GM23338 (cell line): ENCODE results near the gene NKAIN2. TPM values are rescaled to one million over a fixed set of nuclear protein-coding genes. Genes with fewer than 3 reads are reported as not detected.

ENCODE experiments used
- ATAC-seq: fragments of 200-7000 bp; cut with Tn5 transposase; 3 replicates; pipeline ENCODE4 v1.9.1; 2020
- DNase-seq: peaks from one replicate; pipeline ENCODE4 v3.0.0-alpha.2; 2015; ENCODE audit warnings: low spot score
- H2AFZ ChIP-seq: fragments of 200-600 bp; sonication (generic); 2 replicates; pipeline ENCODE4 v1.8.0; 2016; ENCODE audit warnings: antibody characterized with exemption, mild to moderate bottlenecking, moderate library complexity
- H3F3A ChIP-seq: fragments of 200-600 bp; sonication (generic); replicated peaks from 2 replicates; pipeline ENCODE4 v1.8.0; 2017; ENCODE audit warnings: antibody characterized with exemption, mixed run types, low read depth
- H3K27ac ChIP-seq: fragments of 200-600 bp; sonication (generic); 2 replicates; pipeline ENCODE4 v1.6.1; 2016; ENCODE audit warnings: low read depth
- H3K27me3 ChIP-seq: fragments of 200-600 bp; sonication (generic); 2 replicates; pipeline ENCODE4 v1.8.0; 2016; ENCODE audit warnings: mild to moderate bottlenecking, mixed run types, moderate library complexity; ENCODE audit not compliant: insufficient read depth
- H3K36me3 ChIP-seq: fragments of 200-600 bp; sonication (generic); 2 replicates; pipeline ENCODE4 v1.8.0; 2016; ENCODE audit warnings: mild to moderate bottlenecking; ENCODE audit not compliant: insufficient read depth
- H3K4me1 ChIP-seq: fragments of 200-600 bp; sonication (generic); 2 replicates; pipeline ENCODE4 v1.8.0; 2016; ENCODE audit warnings: mild to moderate bottlenecking, moderate library complexity; ENCODE audit not compliant: insufficient read depth
- H3K4me2 ChIP-seq: fragments of 200-600 bp; sonication (generic); 2 replicates; pipeline ENCODE4 v1.7.1; 2017; ENCODE audit warnings: mixed run types
- H3K4me3 ChIP-seq: fragments of 200-600 bp; sonication (generic); 2 replicates; pipeline ENCODE4 v1.6.1; 2016; ENCODE audit warnings: mixed run types
- H3K79me2 ChIP-seq: fragments of 200-600 bp; sonication (generic); replicated peaks from 2 replicates; pipeline ENCODE4 v1.8.0; 2017; ENCODE audit warnings: mild to moderate bottlenecking; ENCODE audit not compliant: insufficient read depth
- H3K9me2 ChIP-seq: fragments of 200-600 bp; sonication (generic); 2 replicates; pipeline ENCODE4 v1.8.0; 2017; ENCODE audit not compliant: insufficient read depth
- H4K20me1 ChIP-seq: fragments of 200-600 bp; sonication (generic); replicated peaks from 2 replicates; pipeline ENCODE4 v1.8.0; 2017; ENCODE audit warnings: mild to moderate bottlenecking; ENCODE audit not compliant: insufficient read depth
- H3K27ac Mint-ChIP-seq: 2 replicates; pipeline ENCODE4 v1.8.0; 2020; ENCODE audit warnings: inconsistent platforms, mild to moderate bottlenecking, moderate library complexity, mixed read lengths
- H3K27me3 Mint-ChIP-seq: 3 replicates; pipeline ENCODE4 v1.8.0; 2022; ENCODE audit warnings: low read depth, mild to moderate bottlenecking, moderate library complexity, mixed read lengths, inconsistent platforms; ENCODE audit not compliant: insufficient read depth, poor library complexity
- H3K36me3 Mint-ChIP-seq: 3 replicates; pipeline ENCODE4 v1.8.0; 2021; ENCODE audit warnings: low read depth, mild to moderate bottlenecking, inconsistent platforms, moderate library complexity, mixed read lengths
- H3K4me1 Mint-ChIP-seq: 3 replicates; pipeline ENCODE4 v1.8.0; 2020; ENCODE audit warnings: mild to moderate bottlenecking, inconsistent platforms, mixed read lengths
- H3K4me3 Mint-ChIP-seq: 3 replicates; pipeline ENCODE4 v1.8.0; 2021; ENCODE audit warnings: moderate library complexity, mild to moderate bottlenecking, inconsistent platforms, mixed read lengths
- H3K9me3 Mint-ChIP-seq: 3 replicates; pipeline ENCODE4 v1.8.0; 2020; ENCODE audit warnings: moderate library complexity, mild to moderate bottlenecking, inconsistent platforms, mixed read lengths
- CREB1 ChIP-seq: fragments of 250-450 bp; sonication (Bioruptor Pico); IDR thresholded peaks from 2 replicates; pipeline ENCODE4 v1.5.0; 2020; ENCODE audit warnings: low read depth, mild to moderate bottlenecking, moderate library complexity
- CTCF ChIP-seq, 2 experiments: fragments of 200-600 bp in 1 of 2; sonication (generic) in 1 of 2; conservative IDR thresholded peaks; 2 replicates each; pipeline versions ENCODE4 v1.5.1 to v1.6.1; 2016 to 2017; ENCODE audit warnings: antibody characterized with exemption in 2 of 2, low read depth in 2 of 2, mild to moderate bottlenecking in 2 of 2, moderate library complexity in 1 of 2
- EZH2phosphoT487 ChIP-seq: fragments of 200-600 bp; sonication (generic); IDR thresholded peaks from one replicate; pipeline ENCODE4 v1.8.1; 2018; ENCODE audit warnings: antibody characterized with exemption; ENCODE audit not compliant: unreplicated experiment
- JUNB ChIP-seq: IDR thresholded peaks from one replicate; pipeline ENCODE4 v1.6.1; 2016; ENCODE audit warnings: antibody characterized with exemption; ENCODE audit not compliant: unreplicated experiment
- REST ChIP-seq: IDR thresholded peaks from one replicate; pipeline ENCODE4 v1.6.1; 2018; ENCODE audit warnings: antibody characterized with exemption; ENCODE audit not compliant: unreplicated experiment
- polyA plus RNA-seq: library from polyadenylated mRNA; unstranded; fragments of >200 nt; fragmentation: Nextera tagmentation; extraction: Ambion mirVana; gene quantifications from 2 replicates; pipeline ENCODE4 v1.2.1, GENCODE V29; 2016
- total RNA-seq: library from RNA; depleted of rRNA; stranded (reverse); fragments of >200 nt; shearing (Covaris generic); gene quantifications from 2 replicates; pipeline ENCODE4 v1.2.3, GENCODE V29; 2014

Gene NKAIN2
- total and polyA plus RNA-seq, 2 experiments from 2014 or later = 0.39 to 1.1 TPM

- no peak for TF ChIP-seq REST
- no peak for TF ChIP-seq EZH2phosphoT487
Observed at GRCh38 chr6:124420116-124420840, 616.6 kb downstream of the NKAIN2 start (continued).

- 0 out of 2 replicates have a peak, but pooled peaks cover 4% of the 10 kb centered on the region for H3K4me1 ChIP-seq
- no peaks in the 10 kb centered on the region for H3K27me3 Mint-ChIP-seq
- TF ChIP-seq CTCF (conservative IDR thresholded peaks at IDR 0.05; ENCODE audit: low read depth in 2 of 2) (0 out of 4 replicates have a peak, but pooled peaks of 1 of the 2 experiments have one; percentile 5), CREB1 (CRISPR knock-in tag) (no peak)
- H3K36me3 ChIP-seq = no peaks in the 10 kb centered on the region
- no peak overlapping the region for H3K4me3 ChIP-seq
- H4K20me1 ChIP-seq = no peaks in the 10 kb centered on the region
- no peak overlapping the region for H3K4me2 ChIP-seq
- H3K27ac Mint-ChIP-seq = no peak overlapping the region
- no peaks in the 10 kb centered on the region for H3K79me2 ChIP-seq
- no peak for DNase-seq
- H3K27ac ChIP-seq = no peak overlapping the region
- H2AFZ ChIP-seq = no peak overlapping the region
- H3K36me3 Mint-ChIP-seq = no peaks in the 10 kb centered on the region
- ATAC-seq = no peak
- no peaks in the 10 kb centered on the region for H3K27me3 ChIP-seq
- no peak overlapping the region for H3K4me3 Mint-ChIP-seq
- H3K9me2 ChIP-seq = no peaks in the 10 kb centered on the region
- no peaks in the 10 kb centered on the region for H3F3A ChIP-seq
- H3K4me1 Mint-ChIP-seq = peaks cover 6% of the 10 kb centered on the region; the same call in 2 of the 3 replicates
- H3K9me3 Mint-ChIP-seq = no peaks in the 10 kb centered on the region
Observed at GRCh38 chr6:124423621-124424020, 620.0 kb downstream of the NKAIN2 start.

GRCh38 chr6:124430740-124431318, 627.2 kb downstream of the NKAIN2 start:
- Histone ChIP-seq H3K36me3 (no peaks in the 10 kb centered on the region), H3F3A (no peaks in the 10 kb centered on the region), H3K27me3 (no peaks in the 10 kb centered on the region), H3K27ac (no peak overlapping the region), H3K4me1 (no peaks in the 10 kb centered on the region), H3K4me3 (no peak overlapping the region), H3K9me2 (peaks cover 7% of the 10 kb centered on the region; the same call in 1 of the 2 replicates), H3K79me2 (no peaks in the 10 kb centered on the region), H3K4me2 (no peak overlapping the region), H2AFZ (no peak overlapping the region), H4K20me1 (no peaks in the 10 kb centered on the region)
- Mint-ChIP-seq H3K27ac (no peak overlapping the region; the same call in 1 of the 2 replicates), H3K4me1 (no peaks in the 10 kb centered on the region), H3K4me3 (no peak overlapping the region), H3K36me3 (no peaks in the 10 kb centered on the region), H3K9me3 (no peaks in the 10 kb centered on the region), H3K27me3 (peaks cover 2% of the 10 kb centered on the region)
- ATAC-seq (no peak), DNase-seq (no peak)
- no peak for TF ChIP-seq CREB1 (CRISPR knock-in tag)
- TF ChIP-seq JUNB = no peak
